ENCODE data around the gene TDRD7. TPM values are rescaled to one million over a fixed set of nuclear protein-coding genes. Genes with fewer than 3 reads are reported as not detected.
A peak's percentile ranks its signal among the peaks of the same experiment; 100 is the strongest.

TDRD7 gene
- total RNA-seq, 2 experiments from 2014 or later, result 3.7 to 4.0 TPM

- Mint-ChIP-seq H3K9me3 (peaks cover 7% of the 10 kb centered on the region), H3K36me3 (ENCODE audit: low read depth) (no peaks in the 10 kb centered on the region), H3K4me1 (ENCODE audit: low read depth) (peaks cover 16% of the 10 kb centered on the region), H3K4me3 (no peak overlapping the region), H3K27me3 (peaks cover 4% of the 10 kb centered on the region), H3K27ac (no peak overlapping the region)
- ChIA-PET POLR2A (interaction anchor here (0.6 kb wide), 1 partner anchor 17 kb away, joined by 3 read pairs; no protein-coding TSS in a partner anchor), CTCF (interaction anchor here (0.6 to 5.3 kb wide), 11 partner anchors 8 to 950 kb away, joined by 3 to 25 read pairs (median 5); partner anchors contain the start of gene TDRD7)
- intact Hi-C loops (cut with micrococcal nuclease), result loop anchor here (2.0 kb wide), 1 partner anchor 542 kb away; no protein-coding TSS in a partner anchor
- peak; percentile 98 for TF ChIP-seq CTCF (IDR thresholded peaks at IDR 0.05)
- ATAC-seq (peak; percentile 80), DNase-seq (peak; percentile 80)
Measured at GRCh38 chr9:97398999-97399758, 12.7 kb upstream of the TDRD7 start.

- TF ChIP-seq CTCF (IDR thresholded peaks at IDR 0.05), result no peak
- H3K27me3 Mint-ChIP-seq, result peaks cover 20% of the 10 kb centered on the region
- H3K27ac Mint-ChIP-seq, result no peak overlapping the region
- H3K4me3 Mint-ChIP-seq, result no peak overlapping the region
- ATAC-seq (no peak), DNase-seq (no peak)
- no peaks in the 10 kb centered on the region for H3K36me3 Mint-ChIP-seq (ENCODE audit: low read depth)
- ChIA-PET CTCF (interaction anchor here (0.7 to 4.4 kb wide), 3 partner anchors 17 to 701 kb away, joined by 3 to 35 read pairs (median 4); no protein-coding TSS in a partner anchor), POLR2A (no interaction called here)
- H3K4me1 Mint-ChIP-seq (ENCODE audit: low read depth), result peaks cover 5% of the 10 kb centered on the region
- peaks cover 9% of the 10 kb centered on the region for H3K9me3 Mint-ChIP-seq
- intact Hi-C loops (cut with micrococcal nuclease), result no loop called here
Measured at GRCh38 chr9:97403746-97404316, 8.1 kb upstream of the TDRD7 start.

GRCh38 chr9:97405551-97405950 lies 6.3 kb upstream of the TDRD7 start:
- CTCF ChIA-PET, result interaction anchor here (1.6 to 4.3 kb wide), 2 partner anchors 18 to 193 kb away, joined by 7 to 25 read pairs; no protein-coding TSS in a partner anchor
- no peaks in the 10 kb centered on the region for H3K4me1 Mint-ChIP-seq (ENCODE audit: low read depth)
- DNase-seq, result no peak
- TF ChIP-seq CTCF (IDR thresholded peaks at IDR 0.05), result no peak
- no peak overlapping the region for H3K4me3 Mint-ChIP-seq
- H3K9me3 Mint-ChIP-seq, result peaks cover 9% of the 10 kb centered on the region
- POLR2A ChIA-PET, result no interaction called here
- no peak overlapping the region for H3K27ac Mint-ChIP-seq
- peaks cover 28% of the 10 kb centered on the region for H3K27me3 Mint-ChIP-seq
- no peak for ATAC-seq
- H3K36me3 Mint-ChIP-seq (ENCODE audit: low read depth), result no peaks in the 10 kb centered on the region
- intact Hi-C loops (cut with micrococcal nuclease), result no loop called here

- H3K4me3 Mint-ChIP-seq, result no peak overlapping the region
- ChIA-PET POLR2A (interaction anchor here (0.5 kb wide), 1 partner anchor 619 kb away, joined by 3 read pairs; no protein-coding TSS in a partner anchor), CTCF (interaction anchor here (0.6 to 4.3 kb wide), 4 partner anchors 8 to 192 kb away, joined by 3 to 25 read pairs (median 6); no protein-coding TSS in a partner anchor)
- H3K27ac Mint-ChIP-seq, result no peak overlapping the region
- DNase-seq (no peak), ATAC-seq (no peak)
- H3K36me3 Mint-ChIP-seq (ENCODE audit: low read depth), result no peaks in the 10 kb centered on the region
- intact Hi-C loops (cut with micrococcal nuclease), result no loop called here
- no peak for TF ChIP-seq CTCF (IDR thresholded peaks at IDR 0.05)
- peaks cover 28% of the 10 kb centered on the region for H3K27me3 Mint-ChIP-seq
- H3K4me1 Mint-ChIP-seq (ENCODE audit: low read depth), result peaks cover 5% of the 10 kb centered on the region
- H3K9me3 Mint-ChIP-seq, result peaks cover 9% of the 10 kb centered on the region
Measured at GRCh38 chr9:97406620-97407177, 5.2 kb upstream of the TDRD7 start.

Measured in activated CD8-positive, alpha-beta T cell treated with anti-CD3 and anti-CD28 coated beads for 36 hours (primary cell).